Stomach (tissue), 4 donors: ENCODE results near the gene FRMD4B.

Experiments used
- EP300 ChIP-seq: sonication (generic); formaldehyde crosslinking; IDR thresholded peaks from one replicate; pipeline ENCODE4 v1.6.1; 2017; ENCODE audit warnings: antibody characterized with exemption
- POLR2A ChIP-seq, 4 donors: fragments of 450-650 bp; IDR thresholded peaks; one replicate each; pipeline ENCODE4 v1.6.1; 2016; ENCODE audit warnings: antibody characterized with exemption in 4 of 4, control low read depth in 2 of 4, mild to moderate bottlenecking in 1 of 4, moderate library complexity in 1 of 4
- POLR2AphosphoS5 ChIP-seq, 3 donors: sonication (generic); formaldehyde crosslinking; IDR thresholded peaks; one replicate each; pipeline ENCODE4 v1.6.1; 2016; ENCODE audit warnings: antibody characterized with exemption in 3 of 3
- TF ChIP-seq, protein P1 (sequence below), 7 experiments: fragments of 450-650 bp in 4 of 7; fragments of 200-600 bp in 3 of 7; sonication (generic) in 3 of 7; IDR thresholded peaks; one replicate each; pipeline ENCODE4 v1.5.1; 2016 to 2019; ENCODE audit warnings: antibody characterized with exemption in 7 of 7, control low read depth in 2 of 7, mild to moderate bottlenecking in 1 of 7

DNA sequence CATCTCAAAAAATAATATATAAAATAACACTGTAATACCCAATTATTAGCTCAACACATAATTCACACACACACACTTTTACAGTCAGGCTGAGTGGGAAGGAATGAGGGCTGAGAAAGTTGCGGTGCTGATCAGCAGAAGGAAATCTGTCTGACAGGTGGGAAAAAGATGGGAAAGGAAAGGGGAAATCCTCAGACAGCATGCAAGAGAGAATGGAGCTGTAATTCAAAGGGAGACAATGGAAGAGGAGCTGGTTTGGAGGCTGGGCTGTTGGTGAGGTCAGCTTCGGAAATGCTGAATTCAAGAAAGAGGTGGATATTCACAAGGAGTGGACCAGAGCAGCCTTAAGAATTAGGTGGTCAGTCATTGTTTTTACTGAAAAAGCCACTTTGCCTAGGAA, 141.8 kb downstream of the FRMD4B start:
- TF ChIP-seq POLR2AphosphoS5 (IDR thresholded peaks at IDR 0.05) (no peak), POLR2A (IDR thresholded peaks at IDR 0.05) (no peak), EP300 (no peak)
- TF ChIP-seq, protein P1, sequence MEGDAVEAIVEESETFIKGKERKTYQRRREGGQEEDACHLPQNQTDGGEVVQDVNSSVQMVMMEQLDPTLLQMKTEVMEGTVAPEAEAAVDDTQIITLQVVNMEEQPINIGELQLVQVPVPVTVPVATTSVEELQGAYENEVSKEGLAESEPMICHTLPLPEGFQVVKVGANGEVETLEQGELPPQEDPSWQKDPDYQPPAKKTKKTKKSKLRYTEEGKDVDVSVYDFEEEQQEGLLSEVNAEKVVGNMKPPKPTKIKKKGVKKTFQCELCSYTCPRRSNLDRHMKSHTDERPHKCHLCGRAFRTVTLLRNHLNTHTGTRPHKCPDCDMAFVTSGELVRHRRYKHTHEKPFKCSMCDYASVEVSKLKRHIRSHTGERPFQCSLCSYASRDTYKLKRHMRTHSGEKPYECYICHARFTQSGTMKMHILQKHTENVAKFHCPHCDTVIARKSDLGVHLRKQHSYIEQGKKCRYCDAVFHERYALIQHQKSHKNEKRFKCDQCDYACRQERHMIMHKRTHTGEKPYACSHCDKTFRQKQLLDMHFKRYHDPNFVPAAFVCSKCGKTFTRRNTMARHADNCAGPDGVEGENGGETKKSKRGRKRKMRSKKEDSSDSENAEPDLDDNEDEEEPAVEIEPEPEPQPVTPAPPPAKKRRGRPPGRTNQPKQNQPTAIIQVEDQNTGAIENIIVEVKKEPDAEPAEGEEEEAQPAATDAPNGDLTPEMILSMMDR (IDR thresholded peaks at IDR 0.05), result no peak
